NCI-H1417 (cell line): ENCODE data around the gene PSMD6.
A peak's percentile ranks its signal among the peaks of the same experiment; 100 is the strongest.

Experiments used
- DNase-seq, 3 experiments: peaks; one replicate each; lab custom pipeline; 2025; lab: John Stamatoyannopoulos, UW

Gene PSMD6

GRCh38 chr3:63976872-63977200 is 46.5 kb downstream of the PSMD6 start:
- no peak for DNase-seq

GRCh38 chr3:63976161-63976871 is 47.0 kb downstream of the PSMD6 start:
- no peak for DNase-seq

GRCh38 chr3:63975723-63976122 is 47.6 kb downstream of the PSMD6 start:
- DNase-seq = peak in 1 of 3 experiments; percentile 9

- DNase-seq = no peak
These were observed 48.8 kb downstream of the PSMD6 start for GRCh38 chr3:63974451-63974850.

GRCh38 chr3:63973406-63973805 is 49.9 kb downstream of the PSMD6 start:
- DNase-seq = no peak

- DNase-seq = no peak
These were observed 50.3 kb downstream of the PSMD6 start for GRCh38 chr3:63972987-63973386.

- no peak for DNase-seq
These were observed 51.1 kb downstream of the PSMD6 start for GRCh38 chr3:63972196-63972595.

GRCh38 chr3:63970631-63971475 is 52.4 kb downstream of the PSMD6 start:
- peak in 1 of 3 experiments; percentile 1 for DNase-seq

GRCh38 chr3:63969876-63970275 is 53.4 kb downstream of the PSMD6 start:
- DNase-seq = peak in 1 of 3 experiments; percentile 3

GRCh38 chr3:63968612-63969350 is 54.5 kb downstream of the PSMD6 start:
- DNase-seq = no peak

- DNase-seq = peak in 1 of 3 experiments; percentile 5
These were observed 55.4 kb downstream of the PSMD6 start for GRCh38 chr3:63967675-63968611.

GRCh38 chr3:63966871-63967270 is 56.4 kb downstream of the PSMD6 start:
- no peak for DNase-seq

GRCh38 chr3:63966007-63966406 is 57.3 kb downstream of the PSMD6 start:
- DNase-seq = no peak

GRCh38 chr3:63964681-63965485 is 58.4 kb downstream of the PSMD6 start:
- DNase-seq = peak; percentile 19 to 63 (median 41)

- peak in 1 of 3 experiments; percentile 1 for DNase-seq
These were observed 59.8 kb downstream of the PSMD6 start for GRCh38 chr3:63963496-63963895.

GRCh38 chr3:63961891-63962290 is 61.4 kb downstream of the PSMD6 start:
- peak; percentile 13 to 70 (median 20) for DNase-seq
